NCI-H2196 treated with DMSO at 0.1 percent for 48 hours (cell line): ENCODE data around the gene OR7C2.
"Not testable (repeated sequence)": the region's sequence is repeated elsewhere in the genome, so short reads cannot be mapped to it uniquely, and the experiment has no call there.

Experiments
- DNase-seq: peaks from one replicate; lab custom pipeline; 2025; ENCODE audit not compliant: unreplicated experiment; lab: John Stamatoyannopoulos, UW

Gene OR7C2

GRCh38 chr19:14941189-14941588, at the start of gene OR7C2:
TSS of gene OR7C2 (plus strand) at chr19:14941489. CDS start at chr19:14941489, 0 bp downstream.
- no peak for DNase-seq

GRCh38 chr19:14901675-14902260, 39.5 kb upstream of the OR7C2 start:
- DNase-seq, result no peak

- no peak for DNase-seq
These were observed 34.6 kb upstream of the OR7C2 start for GRCh38 chr19:14906711-14907110.

GRCh38 chr19:14915116-14915515, 26.2 kb upstream of the OR7C2 start:
- DNase-seq, result no peak

- no peak for DNase-seq
These were observed 24.4 kb upstream of the OR7C2 start for GRCh38 chr19:14916848-14917247.

- no peak for DNase-seq
These were observed 7.8 kb upstream of the OR7C2 start for GRCh38 chr19:14933506-14933905.

- no peak for DNase-seq
These were observed 1.0 kb upstream of the OR7C2 start for GRCh38 chr19:14940266-14940665.

- no peak for DNase-seq
These were observed 2.3 kb downstream of the OR7C2 start for GRCh38 chr19:14943601-14944000.

- DNase-seq, result no peak
These were observed 3.2 kb downstream of the OR7C2 start for GRCh38 chr19:14944456-14944855.

- not testable (repeated sequence) for DNase-seq
These were observed 8.1 kb downstream of the OR7C2 start for GRCh38 chr19:14949413-14949812.

- DNase-seq, result no peak
These were observed 8.6 kb downstream of the OR7C2 start for GRCh38 chr19:14949876-14950275.

GRCh38 chr19:14950421-14950820, 9.1 kb downstream of the OR7C2 start:
- no peak for DNase-seq

GRCh38 chr19:14952767-14953166, 11.5 kb downstream of the OR7C2 start:
- no peak for DNase-seq

GRCh38 chr19:14954071-14954655, 12.9 kb downstream of the OR7C2 start:
- no peak for DNase-seq

GRCh38 chr19:14957464-14957863, 16.2 kb downstream of the OR7C2 start:
- DNase-seq, result no peak

- DNase-seq, result no peak
These were observed 18.0 kb downstream of the OR7C2 start for GRCh38 chr19:14959263-14959662.

- DNase-seq, result no peak
These were observed 20.8 kb downstream of the OR7C2 start for GRCh38 chr19:14961956-14962685.

- DNase-seq, result no peak
These were observed 27.0 kb downstream of the OR7C2 start for GRCh38 chr19:14968247-14968646.

- no peak for DNase-seq
These were observed 30.2 kb downstream of the OR7C2 start for GRCh38 chr19:14971474-14971873.

GRCh38 chr19:14972676-14973075, 31.4 kb downstream of the OR7C2 start:
- DNase-seq, result no peak

- no peak for DNase-seq
These were observed 33.2 kb downstream of the OR7C2 start for GRCh38 chr19:14974488-14974887.

- no peak for DNase-seq
These were observed 35.8 kb downstream of the OR7C2 start for GRCh38 chr19:14977128-14977527.
